Measurements from ENCODE around the gene TUG1.

The TUG1 gene

GRCh38 chr22:31005535-31005934 is 36.5 kb downstream of the TUG1 start:
- no peak for DNase-seq

- no peak for DNase-seq
These were observed 50.3 kb downstream of the TUG1 start for GRCh38 chr22:31019191-31019930.

GRCh38 chr22:31020334-31020733 is 51.3 kb downstream of the TUG1 start:
- no peak for DNase-seq

- no peak for DNase-seq
These were observed 53.5 kb downstream of the TUG1 start for GRCh38 chr22:31022516-31022915.
